ENCODE results near the gene PCDHGA11. TPM values are rescaled to one million over a fixed set of nuclear protein-coding genes. Genes with fewer than 3 reads are reported as not detected.

The PCDHGA11 gene
- total RNA-seq, 1 donor from 2014 or later, result 2.6 TPM

- no peak for DNase-seq
- intact Hi-C loops (cut with DNase I), result no loop called here
- Histone ChIP-seq H3K27me3 (no peaks in the 10 kb centered on the region), H3K4me3 (no peak overlapping the region), H3K4me1 (no peaks in the 10 kb centered on the region), H3K36me3 (no peaks in the 10 kb centered on the region), H3K27ac (no peak overlapping the region), H3K9me3 (peaks cover 13% of the 10 kb centered on the region)
- TF ChIP-seq CTCF (IDR thresholded peaks at IDR 0.05), result no peak
- ATAC-seq, result no peak
These were observed 18.7 kb downstream of the PCDHGA11 start for GRCh38 chr5:141439411-141440141.

- no peak for ATAC-seq
- no peaks in the 10 kb centered on the region for H3K36me3 ChIP-seq
- intact Hi-C loops (cut with DNase I), result no loop called here
- H3K9me3 ChIP-seq, result peaks cover 16% of the 10 kb centered on the region
- H3K4me3 ChIP-seq, result no peak overlapping the region
- no peak for DNase-seq
- no peaks in the 10 kb centered on the region for H3K4me1 ChIP-seq
- no peak for TF ChIP-seq CTCF (IDR thresholded peaks at IDR 0.05)
- no peaks in the 10 kb centered on the region for H3K27me3 ChIP-seq
- no peak overlapping the region for H3K27ac ChIP-seq
These were observed 19.5 kb downstream of the PCDHGA11 start for GRCh38 chr5:141440341-141440740.

GRCh38 chr5:141441571-141442170 is 20.8 kb downstream of the PCDHGA11 start:
- DNase-seq, result no peak
- no peak for ATAC-seq
- no peaks in the 10 kb centered on the region for H3K4me1 ChIP-seq
- no peaks in the 10 kb centered on the region for H3K36me3 ChIP-seq
- H3K9me3 ChIP-seq, result peaks cover 19% of the 10 kb centered on the region
- no peaks in the 10 kb centered on the region for H3K27me3 ChIP-seq
- H3K4me3 ChIP-seq, result no peak overlapping the region
- no peak for TF ChIP-seq CTCF (IDR thresholded peaks at IDR 0.05)
- no peak overlapping the region for H3K27ac ChIP-seq
- intact Hi-C loops (cut with DNase I), result no loop called here

- Histone ChIP-seq H3K27ac (no peak overlapping the region), H3K9me3 (no peaks in the 10 kb centered on the region), H3K27me3 (no peaks in the 10 kb centered on the region), H3K4me1 (no peaks in the 10 kb centered on the region), H3K36me3 (no peaks in the 10 kb centered on the region), H3K4me3 (no peak overlapping the region)
- DNase-seq (no peak), ATAC-seq (no peak)
- no peak for TF ChIP-seq CTCF (IDR thresholded peaks at IDR 0.05)
- intact Hi-C loops (cut with DNase I), result no loop called here
These were observed 44.5 kb downstream of the PCDHGA11 start for GRCh38 chr5:141465351-141465750.

Other genes with a start within 250 kb of the PCDHGA11 start
- 2.8 TPM for gene PCDHB7, start 248.4 kb upstream of the PCDHGA11 start, total RNA-seq
- 2.4 TPM for gene PCDHB8, start 243.3 kb upstream of the PCDHGA11 start, total RNA-seq
- 4.1 TPM for gene PCDHB16, start 238.7 kb upstream of the PCDHGA11 start, total RNA-seq
- gene PCDHB9, start 233.9 kb upstream of the PCDHGA11 start, total RNA-seq, result 2.5 TPM
- 2.1 TPM for gene PCDHB10, start 228.7 kb upstream of the PCDHGA11 start, total RNA-seq
- 2.0 TPM for gene PCDHB11, start 221.4 kb upstream of the PCDHGA11 start, total RNA-seq
- gene PCDHB12, start 212.3 kb upstream of the PCDHGA11 start, total RNA-seq, result 2.8 TPM
- 3.2 TPM for gene PCDHB13, start 207.1 kb upstream of the PCDHGA11 start, total RNA-seq
- gene PCDHB14, start 197.7 kb upstream of the PCDHGA11 start, total RNA-seq, result 3.0 TPM
- gene PCDHB15, start 175.7 kb upstream of the PCDHGA11 start, total RNA-seq, result 2.5 TPM
- gene SLC25A2, start 117.0 kb upstream of the PCDHGA11 start, total RNA-seq, result 0.64 TPM
- 60.4 TPM for gene TAF7, start 100.3 kb upstream of the PCDHGA11 start, total RNA-seq
- 0.46 TPM for gene PCDHGA1, start 90.5 kb upstream of the PCDHGA11 start, total RNA-seq
- gene PCDHGA2, start 82.3 kb upstream of the PCDHGA11 start, total RNA-seq, result 2.5 TPM
- gene PCDHGA3, start 77.2 kb upstream of the PCDHGA11 start, total RNA-seq, result 1.7 TPM
- gene PCDHGB1, start 71.0 kb upstream of the PCDHGA11 start, total RNA-seq, result 2.0 TPM
- gene PCDHGA4, start 66.0 kb upstream of the PCDHGA11 start, total RNA-seq, result 3.9 TPM
- gene PCDHGB2, start 61.1 kb upstream of the PCDHGA11 start, total RNA-seq, result 3.8 TPM
- 3.5 TPM for gene PCDHGA5, start 56.9 kb upstream of the PCDHGA11 start, total RNA-seq
- 2.6 TPM for gene PCDHGB3, start 50.8 kb upstream of the PCDHGA11 start, total RNA-seq
- gene PCDHGA6, start 47.2 kb upstream of the PCDHGA11 start, total RNA-seq, result 3.9 TPM
- gene PCDHGA7, start 38.3 kb upstream of the PCDHGA11 start, total RNA-seq, result 2.5 TPM
- gene PCDHGB4, start 33.4 kb upstream of the PCDHGA11 start, total RNA-seq, result 4.2 TPM
- gene PCDHGA8, start 28.4 kb upstream of the PCDHGA11 start, total RNA-seq, result 1.2 TPM
- gene PCDHGB5, start 23.1 kb upstream of the PCDHGA11 start, total RNA-seq, result 11.0 TPM
- gene PCDHGA9, start 18.3 kb upstream of the PCDHGA11 start, total RNA-seq, result 5.4 TPM
- 7.5 TPM for gene PCDHGB6, start 13.0 kb upstream of the PCDHGA11 start, total RNA-seq
- gene PCDHGA10, start 8.1 kb upstream of the PCDHGA11 start, total RNA-seq, result 6.2 TPM
- gene PCDHGB7, start 3.4 kb upstream of the PCDHGA11 start, total RNA-seq, result 15.4 TPM
- gene PCDHGA12, start 9.5 kb downstream of the PCDHGA11 start, total RNA-seq, result 7.6 TPM
- gene PCDHGC3, start 54.9 kb downstream of the PCDHGA11 start, total RNA-seq, result 109 TPM
- 1.8 TPM for gene PCDHGC4, start 64.0 kb downstream of the PCDHGA11 start, total RNA-seq
- gene PCDHGC5, start 68.0 kb downstream of the PCDHGA11 start, total RNA-seq, result 1.4 TPM
- gene DIAPH1, start 197.9 kb downstream of the PCDHGA11 start, total RNA-seq, result 118 TPM
- gene HDAC3, start 215.8 kb downstream of the PCDHGA11 start, total RNA-seq, result 42.1 TPM
- gene RELL2, start 215.9 kb downstream of the PCDHGA11 start, total RNA-seq, result 6.1 TPM
- gene FCHSD1, start 230.4 kb downstream of the PCDHGA11 start, total RNA-seq, result 13.6 TPM

All from upper lobe of right lung (tissue), 1 donor.